GM18861 (cell line): Measurements from ENCODE around the gene HDAC4.
A peak's percentile ranks its signal among the peaks of the same experiment; 100 is the strongest.
"Not testable (repeated sequence)": the region's sequence is repeated elsewhere in the genome, so short reads cannot be mapped to it uniquely, and the experiment has no call there.

ENCODE experiments used
- ATAC-seq: cut with Tn5 transposase; IDR thresholded peaks from one replicate; pipeline ENCODE4 v1.9.1; 2021; ENCODE audit not compliant: unreplicated experiment

HDAC4 gene

GRCh38 chr2:239285071-239285931 lies 115.5 kb downstream of the HDAC4 start:
- no peak for ATAC-seq

- ATAC-seq: no peak
These were observed 116.6 kb downstream of the HDAC4 start for GRCh38 chr2:239283961-239284795.

- ATAC-seq: no peak
These were observed 117.4 kb downstream of the HDAC4 start for GRCh38 chr2:239283288-239283945.

- no peak for ATAC-seq
These were observed 118.2 kb downstream of the HDAC4 start for GRCh38 chr2:239282448-239283287.

GRCh38 chr2:239280296-239281017 lies 120.4 kb downstream of the HDAC4 start:
- not testable (repeated sequence) for ATAC-seq

GRCh38 chr2:239279508-239280295 lies 121.1 kb downstream of the HDAC4 start:
- no peak for ATAC-seq

- ATAC-seq: no peak
These were observed 121.9 kb downstream of the HDAC4 start for GRCh38 chr2:239278941-239279365.

- ATAC-seq: no peak
These were observed 122.5 kb downstream of the HDAC4 start for GRCh38 chr2:239278361-239278760.

GRCh38 chr2:239277401-239278085 lies 123.3 kb downstream of the HDAC4 start:
- ATAC-seq: no peak

- ATAC-seq: no peak
These were observed 124.0 kb downstream of the HDAC4 start for GRCh38 chr2:239276851-239277250.

GRCh38 chr2:239275847-239276831 lies 124.7 kb downstream of the HDAC4 start:
- no peak for ATAC-seq

GRCh38 chr2:239275044-239275685 lies 125.7 kb downstream of the HDAC4 start:
- ATAC-seq: peak; percentile 76

- ATAC-seq: no peak
These were observed 126.3 kb downstream of the HDAC4 start for GRCh38 chr2:239274391-239275043.

- no peak for ATAC-seq
These were observed 127.3 kb downstream of the HDAC4 start for GRCh38 chr2:239273280-239274234.

GRCh38 chr2:239272626-239273025 lies 128.2 kb downstream of the HDAC4 start:
- no peak for ATAC-seq
